ENCODE data around the gene FGF9.

FGF9 gene

DNA sequence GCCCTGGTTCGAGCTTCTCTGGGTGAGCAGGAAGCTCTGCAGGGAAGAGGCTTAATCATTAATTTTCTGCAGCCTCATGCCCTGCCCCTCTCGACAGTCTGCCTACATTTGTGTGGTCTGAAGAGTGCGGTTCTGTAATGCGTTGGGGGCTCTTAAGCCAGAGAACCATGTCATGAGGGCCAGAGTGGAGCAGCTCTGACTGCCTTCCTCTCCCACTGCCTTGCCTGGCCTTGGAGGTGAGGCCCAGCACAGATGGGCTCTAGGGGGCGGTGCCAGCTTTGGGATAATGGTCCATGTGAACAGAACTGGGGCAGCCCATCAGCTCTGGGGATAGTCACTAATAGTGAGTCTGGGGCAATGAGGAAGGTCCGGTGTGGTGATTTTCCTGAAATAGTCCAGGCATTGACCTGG, 5.7 kb downstream of the FGF9 start:
- Histone ChIP-seq H3K9ac (ENCODE audit: low read depth, low read length) (no peak overlapping the region), H3K9me3 (ENCODE audit: control insufficient read depth, insufficient read depth, low read length) (no peaks in the 10 kb centered on the region), H3K4me3 (ENCODE audit: low read depth, low read length) (peak overlapping the region; percentile 32), H3K4me1 (ENCODE audit: control insufficient read depth, insufficient read depth, low read length) (no peaks in the 10 kb centered on the region), H3K27me3 (ENCODE audit: control insufficient read depth, insufficient read depth, low read length) (peaks cover 61% of the 10 kb centered on the region), H3K36me3 (ENCODE audit: control insufficient read depth, insufficient read depth, low read length) (no peaks in the 10 kb centered on the region)

- Histone ChIP-seq H3K4me3 (ENCODE audit: low read depth, low read length) (no peak overlapping the region), H3K9ac (ENCODE audit: low read depth, low read length) (no peak overlapping the region), H3K9me3 (ENCODE audit: control insufficient read depth, insufficient read depth, low read length) (no peaks in the 10 kb centered on the region), H3K36me3 (ENCODE audit: control insufficient read depth, insufficient read depth, low read length) (no peaks in the 10 kb centered on the region), H3K4me1 (ENCODE audit: control insufficient read depth, insufficient read depth, low read length) (no peaks in the 10 kb centered on the region), H3K27me3 (ENCODE audit: control insufficient read depth, insufficient read depth, low read length) (peaks cover 55% of the 10 kb centered on the region)
Measured at GRCh38 chr13:21677075-21677623, 6.3 kb downstream of the FGF9 start.

DNA sequence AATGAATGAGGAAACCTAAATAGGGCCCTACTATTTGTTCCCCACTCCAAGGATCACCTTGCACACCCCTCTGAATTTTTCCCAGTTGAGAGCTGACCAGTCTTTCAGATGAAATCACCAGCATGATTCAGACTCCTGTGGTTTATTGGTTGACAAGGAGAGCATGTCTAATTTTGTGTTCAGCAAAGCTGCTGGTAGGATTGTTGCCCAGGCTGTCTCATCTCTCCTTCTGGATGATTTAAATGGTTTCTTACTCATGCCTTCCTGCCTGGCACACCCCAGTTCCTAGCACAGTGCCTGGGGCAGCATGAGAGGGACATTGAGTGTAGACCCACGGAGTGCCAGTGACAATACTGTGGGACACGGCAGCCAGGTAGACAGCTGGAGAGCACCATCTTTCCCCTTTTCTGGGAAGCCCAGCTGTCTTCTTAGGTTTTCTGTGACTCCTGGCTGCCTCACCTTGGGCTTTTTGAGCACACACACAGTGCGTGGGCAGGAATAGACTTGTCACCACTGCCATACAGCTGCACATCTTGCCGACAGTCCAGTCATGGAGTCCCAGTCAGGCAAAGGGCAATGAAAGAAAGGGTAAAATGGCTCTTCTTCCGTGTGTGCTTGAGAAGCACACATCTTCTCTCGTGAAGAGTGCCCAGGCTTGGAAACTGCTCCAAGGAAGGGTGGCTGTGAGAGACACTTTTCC, 12.3 kb downstream of the FGF9 start:
- H3K4me3 ChIP-seq (ENCODE audit: low read depth, low read length): no peak overlapping the region
- H3K27me3 ChIP-seq (ENCODE audit: control insufficient read depth, insufficient read depth, low read length): peaks cover 7% of the 10 kb centered on the region
- H3K36me3 ChIP-seq (ENCODE audit: control insufficient read depth, insufficient read depth, low read length): no peaks in the 10 kb centered on the region
- no peaks in the 10 kb centered on the region for H3K9me3 ChIP-seq (ENCODE audit: control insufficient read depth, insufficient read depth, low read length)
- no peak overlapping the region for H3K9ac ChIP-seq (ENCODE audit: low read depth, low read length)
- H3K4me1 ChIP-seq (ENCODE audit: control insufficient read depth, insufficient read depth, low read length): no peaks in the 10 kb centered on the region

- no peak overlapping the region for H3K9ac ChIP-seq (ENCODE audit: low read depth, low read length)
- no peaks in the 10 kb centered on the region for H3K27me3 ChIP-seq (ENCODE audit: control insufficient read depth, insufficient read depth, low read length)
- no peaks in the 10 kb centered on the region for H3K36me3 ChIP-seq (ENCODE audit: control insufficient read depth, insufficient read depth, low read length)
- H3K4me1 ChIP-seq (ENCODE audit: control insufficient read depth, insufficient read depth, low read length): no peaks in the 10 kb centered on the region
- no peak overlapping the region for H3K4me3 ChIP-seq (ENCODE audit: low read depth, low read length)
- H3K9me3 ChIP-seq (ENCODE audit: control insufficient read depth, insufficient read depth, low read length): no peaks in the 10 kb centered on the region
Measured at GRCh38 chr13:21684576-21684975, 13.7 kb downstream of the FGF9 start.

DNA sequence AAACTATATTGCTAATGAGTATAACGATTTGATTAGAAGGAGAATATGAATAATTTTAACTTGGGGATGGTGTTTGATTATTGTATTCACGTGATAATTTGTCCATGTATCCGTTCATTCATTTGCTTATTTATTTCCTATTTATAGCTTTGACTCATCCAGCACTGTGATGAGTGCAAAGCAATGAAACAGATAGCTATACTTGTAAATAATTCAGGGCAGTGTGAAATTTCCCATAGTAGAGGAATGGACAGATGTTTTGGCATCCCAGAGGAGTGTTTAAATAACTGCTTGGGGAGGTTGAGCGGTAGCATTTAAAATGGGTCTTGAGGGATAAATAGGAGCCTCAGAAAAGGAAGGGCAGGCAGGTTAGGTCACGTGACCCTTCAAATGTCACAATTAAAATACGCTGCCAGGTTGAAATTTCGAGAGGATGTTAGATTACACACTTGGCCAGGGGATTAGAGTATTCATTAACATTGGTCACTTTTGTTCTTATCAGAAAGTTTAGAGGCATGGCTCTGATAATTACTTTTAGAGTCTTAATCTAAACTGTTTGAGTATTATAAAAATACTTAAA, 14.7 kb downstream of the FGF9 start:
- H3K4me1 ChIP-seq (ENCODE audit: control insufficient read depth, insufficient read depth, low read length): no peaks in the 10 kb centered on the region
- H3K4me3 ChIP-seq (ENCODE audit: low read depth, low read length): no peak overlapping the region
- H3K9me3 ChIP-seq (ENCODE audit: control insufficient read depth, insufficient read depth, low read length): no peaks in the 10 kb centered on the region
- H3K27me3 ChIP-seq (ENCODE audit: control insufficient read depth, insufficient read depth, low read length): no peaks in the 10 kb centered on the region
- H3K36me3 ChIP-seq (ENCODE audit: control insufficient read depth, insufficient read depth, low read length): no peaks in the 10 kb centered on the region
- no peak overlapping the region for H3K9ac ChIP-seq (ENCODE audit: low read depth, low read length)

- H3K9ac ChIP-seq (ENCODE audit: low read depth, low read length): no peak overlapping the region
Measured at GRCh38 chr13:21686751-21687391, 16.0 kb downstream of the FGF9 start.

GRCh38 chr13:21688056-21688455, 17.2 kb downstream of the FGF9 start:
- no peaks in the 10 kb centered on the region for H3K27me3 ChIP-seq (ENCODE audit: control insufficient read depth, insufficient read depth, low read length)
- H3K36me3 ChIP-seq (ENCODE audit: control insufficient read depth, insufficient read depth, low read length): no peaks in the 10 kb centered on the region
- no peaks in the 10 kb centered on the region for H3K9me3 ChIP-seq (ENCODE audit: control insufficient read depth, insufficient read depth, low read length)
- no peaks in the 10 kb centered on the region for H3K4me1 ChIP-seq (ENCODE audit: control insufficient read depth, insufficient read depth, low read length)
- H3K9ac ChIP-seq (ENCODE audit: low read depth, low read length): no peak overlapping the region
- H3K4me3 ChIP-seq (ENCODE audit: low read depth, low read length): no peak overlapping the region

More at GRCh38 chr13:21686751-21687391, 16.0 kb downstream of the FGF9 start:
- Histone ChIP-seq H3K36me3 (ENCODE audit: control insufficient read depth, insufficient read depth, low read length) (no peaks in the 10 kb centered on the region), H3K27me3 (ENCODE audit: control insufficient read depth, insufficient read depth, low read length) (no peaks in the 10 kb centered on the region), H3K4me3 (ENCODE audit: low read depth, low read length) (no peak overlapping the region), H3K9me3 (ENCODE audit: control insufficient read depth, insufficient read depth, low read length) (no peaks in the 10 kb centered on the region), H3K4me1 (ENCODE audit: control insufficient read depth, insufficient read depth, low read length) (no peaks in the 10 kb centered on the region)

DNA sequence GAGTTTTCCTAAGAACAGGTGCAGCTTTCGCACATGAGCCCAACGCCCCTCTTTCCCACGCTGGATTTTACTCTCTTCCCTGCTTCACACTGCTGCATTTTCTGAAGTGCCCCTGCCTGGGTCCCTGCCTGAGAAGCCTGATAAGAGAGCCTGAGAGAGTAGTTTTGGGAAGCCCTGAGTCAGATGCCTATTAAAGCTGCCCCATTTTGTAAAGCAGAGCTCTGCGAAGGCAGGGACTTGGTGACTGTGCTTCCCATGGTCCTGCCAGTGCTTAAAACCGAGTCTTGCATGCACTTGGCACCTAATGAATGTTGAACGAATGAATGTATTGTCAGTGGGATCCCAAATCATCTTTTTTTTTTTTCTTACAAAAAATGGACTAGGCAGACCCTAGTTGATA, 18.2 kb downstream of the FGF9 start:
- H3K4me1 ChIP-seq (ENCODE audit: control insufficient read depth, insufficient read depth, low read length): no peaks in the 10 kb centered on the region
- H3K9ac ChIP-seq (ENCODE audit: low read depth, low read length): no peak overlapping the region
- no peak overlapping the region for H3K4me3 ChIP-seq (ENCODE audit: low read depth, low read length)
- no peaks in the 10 kb centered on the region for H3K27me3 ChIP-seq (ENCODE audit: control insufficient read depth, insufficient read depth, low read length)
- H3K9me3 ChIP-seq (ENCODE audit: control insufficient read depth, insufficient read depth, low read length): no peaks in the 10 kb centered on the region
- H3K36me3 ChIP-seq (ENCODE audit: control insufficient read depth, insufficient read depth, low read length): no peaks in the 10 kb centered on the region

DNA sequence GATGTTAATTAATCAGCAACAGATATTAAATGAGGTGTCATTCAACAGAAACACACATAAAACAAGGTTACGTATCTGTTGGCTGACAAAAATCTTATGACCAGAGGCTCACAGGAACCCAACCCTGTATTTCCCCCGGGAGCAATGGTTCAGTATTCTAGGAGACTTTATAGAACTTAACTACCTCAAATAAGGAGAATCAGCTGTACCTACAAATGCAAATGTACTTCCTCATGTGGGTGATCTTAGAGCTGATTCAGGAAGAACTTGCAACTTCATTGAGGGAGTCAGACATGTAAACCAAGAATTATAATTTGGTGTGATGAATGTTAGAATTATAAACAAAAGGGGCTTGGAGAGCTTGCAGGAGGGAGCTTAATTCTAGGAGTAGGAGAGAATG, 20.1 kb downstream of the FGF9 start:
- Histone ChIP-seq H3K4me3 (ENCODE audit: low read depth, low read length) (no peak overlapping the region), H3K27me3 (ENCODE audit: control insufficient read depth, insufficient read depth, low read length) (no peaks in the 10 kb centered on the region), H3K9ac (ENCODE audit: low read depth, low read length) (no peak overlapping the region), H3K4me1 (ENCODE audit: control insufficient read depth, insufficient read depth, low read length) (no peaks in the 10 kb centered on the region), H3K36me3 (ENCODE audit: control insufficient read depth, insufficient read depth, low read length) (no peaks in the 10 kb centered on the region), H3K9me3 (ENCODE audit: control insufficient read depth, insufficient read depth, low read length) (no peaks in the 10 kb centered on the region)

- no peaks in the 10 kb centered on the region for H3K36me3 ChIP-seq (ENCODE audit: control insufficient read depth, insufficient read depth, low read length)
- H3K4me3 ChIP-seq (ENCODE audit: low read depth, low read length): no peak overlapping the region
- H3K27me3 ChIP-seq (ENCODE audit: control insufficient read depth, insufficient read depth, low read length): no peaks in the 10 kb centered on the region
- no peak overlapping the region for H3K9ac ChIP-seq (ENCODE audit: low read depth, low read length)
- no peaks in the 10 kb centered on the region for H3K9me3 ChIP-seq (ENCODE audit: control insufficient read depth, insufficient read depth, low read length)
- H3K4me1 ChIP-seq (ENCODE audit: control insufficient read depth, insufficient read depth, low read length): no peaks in the 10 kb centered on the region
Measured at GRCh38 chr13:21691500-21691899, 20.6 kb downstream of the FGF9 start.

GRCh38 chr13:21691928-21692327, 21.1 kb downstream of the FGF9 start:
- Histone ChIP-seq H3K9ac (ENCODE audit: low read depth, low read length) (no peak overlapping the region), H3K36me3 (ENCODE audit: control insufficient read depth, insufficient read depth, low read length) (no peaks in the 10 kb centered on the region), H3K27me3 (ENCODE audit: control insufficient read depth, insufficient read depth, low read length) (no peaks in the 10 kb centered on the region), H3K4me3 (ENCODE audit: low read depth, low read length) (no peak overlapping the region), H3K4me1 (ENCODE audit: control insufficient read depth, insufficient read depth, low read length) (no peaks in the 10 kb centered on the region), H3K9me3 (ENCODE audit: control insufficient read depth, insufficient read depth, low read length) (no peaks in the 10 kb centered on the region)

GRCh38 chr13:21694831-21695230, 24.0 kb downstream of the FGF9 start:
- no peaks in the 10 kb centered on the region for H3K9me3 ChIP-seq (ENCODE audit: control insufficient read depth, insufficient read depth, low read length)
- H3K36me3 ChIP-seq (ENCODE audit: control insufficient read depth, insufficient read depth, low read length): no peaks in the 10 kb centered on the region
- H3K4me3 ChIP-seq (ENCODE audit: low read depth, low read length): no peak overlapping the region
- peaks cover 9% of the 10 kb centered on the region for H3K4me1 ChIP-seq (ENCODE audit: control insufficient read depth, insufficient read depth, low read length)
- no peaks in the 10 kb centered on the region for H3K27me3 ChIP-seq (ENCODE audit: control insufficient read depth, insufficient read depth, low read length)
- no peak overlapping the region for H3K9ac ChIP-seq (ENCODE audit: low read depth, low read length)
